Activated CD8-positive, alpha-beta T cell treated with anti-CD3 and anti-CD28 coated beads for 36 hours (primary cell): ENCODE measurements around the gene HAUS1. TPM values are rescaled to one million over a fixed set of nuclear protein-coding genes. Genes with fewer than 3 reads are reported as not detected.

Source experiments
- ATAC-seq: fragments of 200-7000 bp; cut with Tn5 transposase; one replicate; pipeline ENCODE4 v1.10.0; 2021; ENCODE audit warnings: mild to moderate bottlenecking, moderate library complexity
- CTCF ChIA-PET: fragments of 350-600 bp; sonication (Branson Sonifier 250); formaldehyde crosslinking; loops from one replicate; lab custom pipeline; 2021; ENCODE audit warnings: antibody characterized with exemption; lab: Charles Lee
- POLR2A ChIA-PET: fragments of 350-600 bp; sonication (Branson Sonifier 250); formaldehyde crosslinking; loops from one replicate; lab custom pipeline; 2021; ENCODE audit warnings: antibody characterized with exemption; lab: Charles Lee
- DNase-seq: peaks from one replicate; pipeline ENCODE4 v3.0.0-alpha.2; 2020
- H3K27ac Mint-ChIP-seq: one replicate; pipeline ENCODE4 v1.8.0; 2021; ENCODE audit warnings: mild to moderate bottlenecking, mixed read lengths
- H3K27me3 Mint-ChIP-seq: one replicate; pipeline ENCODE4 v1.8.0; 2021; ENCODE audit warnings: mixed read lengths
- H3K36me3 Mint-ChIP-seq: one replicate; pipeline ENCODE4 v1.8.0; 2021; ENCODE audit warnings: low read depth, mixed read lengths
- H3K4me1 Mint-ChIP-seq: one replicate; pipeline ENCODE4 v1.8.0; 2021; ENCODE audit warnings: low read depth, mixed read lengths
- H3K4me3 Mint-ChIP-seq: one replicate; pipeline ENCODE4 v1.8.0; 2021; ENCODE audit warnings: mild to moderate bottlenecking, moderate library complexity, mixed read lengths
- H3K9me3 Mint-ChIP-seq: one replicate; pipeline ENCODE4 v1.8.0; 2021; ENCODE audit warnings: mixed read lengths
- intact Hi-C: fragments of 100-400 bp; cut with micrococcal nuclease; formaldehyde crosslinking; loops from one replicate; pipeline ENCODE4 v1.10.0; 2022
- total RNA-seq, 2 experiments: library from RNA; stranded (reverse); gene quantifications; one replicate each; pipeline ENCODE4 v1.2.3, GENCODE V29; 2021
- TF ChIP-seq, protein P1 (sequence below): fragments of 200-600 bp; IDR thresholded peaks from one replicate; pipeline ENCODE4 v1.8.0; 2022; ENCODE audit warnings: antibody characterized with exemption, mild to moderate bottlenecking

Gene HAUS1
- total RNA-seq, 2 experiments from 2014 or later, result 57.9 to 61.0 TPM

DNA sequence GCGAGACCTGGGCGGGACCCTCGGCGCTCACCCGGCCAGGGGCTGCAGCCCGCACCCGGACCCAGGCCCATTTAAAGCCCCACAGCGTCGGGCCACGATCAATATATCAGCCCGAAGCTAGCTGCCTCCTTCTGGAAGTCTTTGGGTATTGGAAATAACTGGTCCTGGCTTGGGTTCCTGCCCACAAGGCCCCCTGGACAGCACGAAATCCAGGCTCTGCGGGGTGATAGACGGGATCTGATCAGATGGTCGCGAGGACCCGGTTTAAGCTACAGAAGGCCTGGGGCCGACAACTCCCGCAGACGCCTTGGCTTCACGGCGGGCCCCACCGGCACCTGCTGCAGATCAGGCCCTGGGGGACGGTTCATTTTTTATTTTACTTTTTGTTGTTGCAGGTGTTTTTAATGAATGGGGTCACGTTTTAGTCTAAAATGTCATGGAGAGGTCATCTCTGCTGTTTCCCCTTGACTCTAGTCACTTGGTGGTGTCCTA is 31.8 kb upstream of the HAUS1 start:
- DNase-seq (no peak), ATAC-seq (no peak)
- CTCF ChIA-PET, result interaction anchor here (0.6 to 3.8 kb wide), 25 partner anchors 11 to 407 kb away, joined by 3 to 51 read pairs (median 8); partner anchors contain the start of gene SLC14A1
- Mint-ChIP-seq H3K36me3 (peaks cover 9% of the 10 kb centered on the region), H3K9me3 (peaks cover 1% of the 10 kb centered on the region), H3K4me3 (peak overlapping the region; percentile 79), H3K27me3 (no peaks in the 10 kb centered on the region), H3K4me1 (peaks cover 41% of the 10 kb centered on the region), H3K27ac (peak overlapping the region; percentile 55)
- intact Hi-C loops, result loop anchor here (2.0 to 10.0 kb wide), 5 partner anchors 98 to 408 kb away; no protein-coding TSS in a partner anchor
- TF ChIP-seq, protein P1, sequence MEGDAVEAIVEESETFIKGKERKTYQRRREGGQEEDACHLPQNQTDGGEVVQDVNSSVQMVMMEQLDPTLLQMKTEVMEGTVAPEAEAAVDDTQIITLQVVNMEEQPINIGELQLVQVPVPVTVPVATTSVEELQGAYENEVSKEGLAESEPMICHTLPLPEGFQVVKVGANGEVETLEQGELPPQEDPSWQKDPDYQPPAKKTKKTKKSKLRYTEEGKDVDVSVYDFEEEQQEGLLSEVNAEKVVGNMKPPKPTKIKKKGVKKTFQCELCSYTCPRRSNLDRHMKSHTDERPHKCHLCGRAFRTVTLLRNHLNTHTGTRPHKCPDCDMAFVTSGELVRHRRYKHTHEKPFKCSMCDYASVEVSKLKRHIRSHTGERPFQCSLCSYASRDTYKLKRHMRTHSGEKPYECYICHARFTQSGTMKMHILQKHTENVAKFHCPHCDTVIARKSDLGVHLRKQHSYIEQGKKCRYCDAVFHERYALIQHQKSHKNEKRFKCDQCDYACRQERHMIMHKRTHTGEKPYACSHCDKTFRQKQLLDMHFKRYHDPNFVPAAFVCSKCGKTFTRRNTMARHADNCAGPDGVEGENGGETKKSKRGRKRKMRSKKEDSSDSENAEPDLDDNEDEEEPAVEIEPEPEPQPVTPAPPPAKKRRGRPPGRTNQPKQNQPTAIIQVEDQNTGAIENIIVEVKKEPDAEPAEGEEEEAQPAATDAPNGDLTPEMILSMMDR, result no peak
- POLR2A ChIA-PET, result interaction anchor here (0.7 to 2.2 kb wide), 12 partner anchors 11 to 105 kb away, joined by 3 to 7 read pairs (median 3); a partner anchor contains a TSS

DNA sequence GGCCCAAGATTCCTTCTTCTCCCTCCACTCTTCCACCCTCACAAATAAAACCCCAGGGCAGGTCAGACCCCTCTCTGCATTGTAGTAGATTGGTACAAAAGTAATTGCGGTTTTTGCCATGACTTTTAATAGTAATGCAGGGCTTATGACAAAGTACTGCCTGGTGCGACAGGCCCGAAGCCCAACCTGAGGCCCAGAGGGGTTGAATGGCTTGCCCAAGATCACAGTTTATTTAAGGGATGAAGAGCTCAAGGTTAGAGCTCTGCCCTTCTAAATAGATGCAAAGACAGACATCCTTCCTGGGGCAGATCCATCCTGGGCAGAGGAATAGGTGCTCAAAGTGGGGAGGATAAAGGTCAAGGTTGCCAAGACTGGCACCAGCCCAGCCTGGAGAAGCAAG is 31.2 kb upstream of the HAUS1 start:
- peaks cover 41% of the 10 kb centered on the region for H3K4me1 Mint-ChIP-seq
- no peaks in the 10 kb centered on the region for H3K27me3 Mint-ChIP-seq
- peaks cover 8% of the 10 kb centered on the region for H3K36me3 Mint-ChIP-seq
- no peaks in the 10 kb centered on the region for H3K9me3 Mint-ChIP-seq
- peak overlapping the region; percentile 55 for H3K27ac Mint-ChIP-seq
- POLR2A ChIA-PET, result interaction anchor here (0.6 to 2.2 kb wide), 11 partner anchors 10 to 344 kb away, joined by 3 to 7 read pairs (median 3); a partner anchor contains a TSS
- peak overlapping the region; percentile 79 for H3K4me3 Mint-ChIP-seq
- DNase-seq (no peak), ATAC-seq (no peak)
- intact Hi-C loops, result loop anchor here (2.0 to 10.0 kb wide), 5 partner anchors 98 to 408 kb away; no protein-coding TSS in a partner anchor
- TF ChIP-seq, protein P1, result no peak
- CTCF ChIA-PET, result interaction anchor here (0.6 to 3.8 kb wide), 53 partner anchors 10 to 408 kb away, joined by 3 to 51 read pairs (median 6); partner anchors contain the start of genes SIGLEC15 and SLC14A1

DNA sequence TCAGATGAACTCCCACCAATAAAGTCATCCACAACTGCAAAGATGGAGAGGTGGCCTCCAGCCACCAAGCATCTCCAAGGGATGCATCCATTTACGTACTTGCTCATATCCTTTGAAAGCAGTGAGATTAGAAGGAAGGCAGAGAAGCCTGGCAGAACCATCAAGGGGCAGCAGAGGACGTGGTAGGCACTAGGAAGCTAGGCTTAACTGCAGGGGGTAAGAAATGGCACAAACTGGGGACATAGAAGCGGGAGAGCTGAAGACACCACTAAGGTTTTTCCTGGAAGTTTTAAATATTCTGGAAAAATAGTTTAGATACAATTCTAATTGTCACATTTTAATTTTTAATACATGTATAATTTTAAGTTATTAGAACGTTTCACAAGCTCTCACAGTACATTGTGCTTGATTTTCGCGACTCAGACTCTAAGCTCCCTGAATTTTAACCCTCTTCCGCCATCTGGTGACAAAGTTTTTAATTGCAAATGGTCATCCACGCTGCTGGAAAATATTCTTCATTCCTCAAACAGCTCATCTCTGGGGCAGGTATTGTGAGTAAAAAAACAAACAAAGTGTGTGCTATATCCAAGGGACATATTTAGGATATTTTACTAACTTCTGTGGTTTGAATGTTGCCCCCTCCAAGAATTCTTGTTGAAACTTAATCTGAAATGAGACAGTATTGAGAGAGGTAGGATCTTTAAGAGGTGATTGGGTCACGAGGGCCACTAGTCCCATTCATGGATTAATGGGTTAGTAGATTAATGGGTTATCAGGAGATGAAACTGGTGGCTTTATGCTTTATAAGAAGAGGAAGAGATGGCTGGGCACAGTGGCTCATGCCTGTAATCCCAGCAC is 30.5 kb upstream of the HAUS1 start:
- ChIA-PET CTCF (interaction anchor here (0.6 to 3.8 kb wide), 69 partner anchors 9 to 408 kb away, joined by 3 to 51 read pairs (median 5); partner anchors contain the start of genes SIGLEC15 and SLC14A1), POLR2A (interaction anchor here (0.6 to 2.2 kb wide), 11 partner anchors 9 to 403 kb away, joined by 3 to 7 read pairs (median 3); no protein-coding TSS in a partner anchor)
- no peaks in the 10 kb centered on the region for H3K27me3 Mint-ChIP-seq
- peak overlapping the region; percentile 20 for H3K27ac Mint-ChIP-seq
- peaks cover 39% of the 10 kb centered on the region for H3K4me1 Mint-ChIP-seq
- peak; percentile 65 for ATAC-seq
- TF ChIP-seq, protein P1, result peak; percentile 89
- no peak overlapping the region for H3K4me3 Mint-ChIP-seq
- peak; percentile 70 for DNase-seq
- H3K9me3 Mint-ChIP-seq, result no peaks in the 10 kb centered on the region
- peaks cover 6% of the 10 kb centered on the region for H3K36me3 Mint-ChIP-seq
- intact Hi-C loops, result loop anchor here (2.0 to 10.0 kb wide), 5 partner anchors 99 to 409 kb away; no protein-coding TSS in a partner anchor

GRCh38 chr18:46079336-46079735 is 24.8 kb upstream of the HAUS1 start:
- Mint-ChIP-seq H3K4me1 (peaks cover 6% of the 10 kb centered on the region), H3K27ac (no peak overlapping the region), H3K36me3 (peaks cover 30% of the 10 kb centered on the region), H3K27me3 (no peaks in the 10 kb centered on the region), H3K9me3 (no peaks in the 10 kb centered on the region), H3K4me3 (no peak overlapping the region)
- intact Hi-C loops, result loop anchor here (10.0 kb wide), 3 partner anchors 145 to 415 kb away; no protein-coding TSS in a partner anchor
- TF ChIP-seq, protein P1, result no peak
- no peak for DNase-seq
- POLR2A ChIA-PET, result interaction anchor here (0.7 to 1.2 kb wide), 4 partner anchors 9 to 27 kb away, joined by 3 to 5 read pairs (median 3); partner anchors contain the start of gene ATP5F1A
- ATAC-seq, result no peak
- CTCF ChIA-PET, result no interaction called here
